NCI-H1092 (cell line): ENCODE measurements around the gene FZD1.

Experiments
- DNase-seq: peaks from one replicate; lab custom pipeline; 2025; lab: John Stamatoyannopoulos, UW

Gene FZD1

GRCh38 chr7:91264924-91265681, 870 bp downstream of the FZD1 start:
- DNase-seq = peak; percentile 71

- DNase-seq = no peak
Observed at GRCh38 chr7:91265693-91266066, 1.4 kb downstream of the FZD1 start.

- DNase-seq = no peak
Observed at GRCh38 chr7:91266067-91266688, 1.9 kb downstream of the FZD1 start.

GRCh38 chr7:91266689-91267090, 2.5 kb downstream of the FZD1 start:
- DNase-seq = no peak

- no peak for DNase-seq
Observed at GRCh38 chr7:91267171-91267955, 3.1 kb downstream of the FZD1 start.

GRCh38 chr7:91270372-91270771, 6.1 kb downstream of the FZD1 start:
- DNase-seq = no peak

- no peak for DNase-seq
Observed at GRCh38 chr7:91276909-91277308, 12.7 kb downstream of the FZD1 start.

GRCh38 chr7:91280185-91280584, 16.0 kb downstream of the FZD1 start:
- DNase-seq = no peak

GRCh38 chr7:91280604-91281003, 16.4 kb downstream of the FZD1 start:
- no peak for DNase-seq

- DNase-seq = no peak
Observed at GRCh38 chr7:91285696-91286355, 21.6 kb downstream of the FZD1 start.

- DNase-seq = peak; percentile 93
Observed at GRCh38 chr7:91286432-91286831, 22.2 kb downstream of the FZD1 start.

GRCh38 chr7:91287371-91288084, 23.3 kb downstream of the FZD1 start:
- no peak for DNase-seq

GRCh38 chr7:91288208-91288824, 24.1 kb downstream of the FZD1 start:
- peak; percentile 7 for DNase-seq

GRCh38 chr7:91289633-91290254, 25.5 kb downstream of the FZD1 start:
- DNase-seq = no peak

- no peak for DNase-seq
Observed at GRCh38 chr7:91291302-91291701, 27.1 kb downstream of the FZD1 start.

GRCh38 chr7:91291902-91292301, 27.7 kb downstream of the FZD1 start:
- DNase-seq = no peak

GRCh38 chr7:91292506-91292905, 28.3 kb downstream of the FZD1 start:
- DNase-seq = no peak

- DNase-seq = peak; percentile 24
Observed at GRCh38 chr7:91293136-91293535, 28.9 kb downstream of the FZD1 start.

GRCh38 chr7:91293840-91294239, 29.6 kb downstream of the FZD1 start:
- DNase-seq = no peak

GRCh38 chr7:91294639-91295220, 30.5 kb downstream of the FZD1 start:
- no peak for DNase-seq

GRCh38 chr7:91295576-91295975, 31.3 kb downstream of the FZD1 start:
- no peak for DNase-seq
